Endothelial cell of umbilical vein (primary cell): ENCODE data around the gene ME3. TPM values are rescaled to one million over a fixed set of nuclear protein-coding genes. Genes with fewer than 3 reads are reported as not detected.
"Not testable (repeated sequence)": the region's sequence is repeated elsewhere in the genome, so short reads cannot be mapped to it uniquely, and the experiment has no call there.

Experiments
- BruUV-seq: library from RNA; stranded (reverse); fragments of 400-500 nt; replicated peaks from 2 replicates; lab custom pipeline; 2021; lab: Mats Ljungman, UMichigan
- CTCF ChIA-PET: fragments of 300-600, 350-600 bp; sonication (Branson Sonifier 250); formaldehyde crosslinking; loops from one replicate; lab custom pipeline; 2021; ENCODE audit warnings: antibody characterized with exemption, inconsistent platforms; lab: Charles Lee
- POLR2A ChIA-PET: fragments of 300-600, 350-600 bp; sonication (Branson Sonifier 250); formaldehyde crosslinking; loops from one replicate; lab custom pipeline; 2021; ENCODE audit warnings: antibody characterized with exemption, inconsistent platforms; lab: Charles Lee
- DNase-seq: peaks from one replicate; pipeline ENCODE4 v3.0.0-alpha.2; 2011; ENCODE audit warnings: low read depth, low spot score
- FAIRE-seq: peaks from 2 replicates; lab custom pipeline; 2011; peaks lifted over from hg19 to GRCh38; lab: Jason Lieb, UNC
- H2AFZ ChIP-seq: 2 replicates; pipeline ENCODE4 v1.6.0; 2012; ENCODE audit warnings: low read depth, low read length, control low read depth, inconsistent platforms
- H3K27ac ChIP-seq: 2 replicates; pipeline ENCODE4 v1.5.1; 2011; ENCODE audit warnings: low read depth, mild to moderate bottlenecking, control low read depth, low read length, moderate library complexity; ENCODE audit not compliant: insufficient read depth
- H3K27me3 ChIP-seq, 2 experiments: 2 replicates each; pipeline versions ENCODE4 v1.6.0 to v1.6.1; 2011; ENCODE audit warnings: low read length in 2 of 2, mixed read lengths in 1 of 2; ENCODE audit not compliant: control insufficient read depth in 2 of 2, insufficient read depth in 2 of 2
- H3K36me3 ChIP-seq, 2 experiments: 2 replicates in 1 of 2; 3 replicates in 1 of 2; pipeline ENCODE4 v1.5.1; 2011; ENCODE audit warnings: low read length in 2 of 2, mild to moderate bottlenecking in 1 of 2, moderate library complexity in 1 of 2; ENCODE audit not compliant: control insufficient read depth in 2 of 2, insufficient read depth in 2 of 2; ENCODE audit errors: extremely low read depth in 1 of 2
- H3K4me1 ChIP-seq: 3 replicates; pipeline ENCODE4 v1.5.1; 2011; ENCODE audit warnings: mild to moderate bottlenecking, low read length; ENCODE audit not compliant: control insufficient read depth, insufficient read depth; ENCODE audit errors: extremely low read depth
- H3K4me2 ChIP-seq: 2 replicates; pipeline ENCODE4 v1.6.1; 2011; ENCODE audit warnings: low read length, control low read depth, mixed read lengths; ENCODE audit not compliant: insufficient read depth
- H3K4me3 ChIP-seq, 3 experiments: fragments of 200-600 bp in 1 of 3; sonication (generic), shearing (Covaris generic) in 1 of 3; replicated peaks in 1 of 3; 2 replicates each; pipeline ENCODE4 v1.5.1; 2011 to 2016; ENCODE audit warnings: control low read depth in 3 of 3, low read length in 3 of 3, mild to moderate bottlenecking in 2 of 3, inconsistent platforms in 1 of 3, low read depth in 1 of 3, moderate library complexity in 1 of 3; ENCODE audit not compliant: insufficient read depth in 1 of 3
- H3K79me2 ChIP-seq: 2 replicates; pipeline ENCODE4 v1.6.0; 2012; ENCODE audit warnings: low read length, inconsistent platforms; ENCODE audit not compliant: control insufficient read depth, insufficient read depth
- H3K9ac ChIP-seq: replicated peaks from 2 replicates; pipeline ENCODE3; 2011; ENCODE audit warnings: low read length, control low read depth; ENCODE audit not compliant: insufficient read depth; ENCODE audit errors: extremely low read depth
- H3K9me1 ChIP-seq: replicated peaks from 3 replicates; pipeline ENCODE4 v1.6.0; 2011; ENCODE audit warnings: mild to moderate bottlenecking, low read length; ENCODE audit not compliant: control insufficient read depth, insufficient read depth; ENCODE audit errors: extremely low read depth
- H3K9me3 ChIP-seq: replicated peaks from 2 replicates; pipeline ENCODE4 v1.5.1; 2012; ENCODE audit warnings: low read length, inconsistent platforms; ENCODE audit not compliant: control insufficient read depth, insufficient read depth
- H4K20me1 ChIP-seq: replicated peaks from 2 replicates; pipeline ENCODE3; 2011; ENCODE audit warnings: mild to moderate bottlenecking, low read length; ENCODE audit not compliant: control insufficient read depth, insufficient read depth; ENCODE audit errors: extremely low read depth
- CTCF ChIP-seq, 2 donors: IDR thresholded peaks; 1 replicate in 1 of 2; 2 replicates in 1 of 2; pipeline ENCODE4 v1.5.1; 2011; ENCODE audit warnings: low read length in 2 of 2, mild to moderate bottlenecking in 2 of 2, moderate library complexity in 2 of 2, control low read depth in 1 of 2, inconsistent platforms in 1 of 2, low read depth in 1 of 2; ENCODE audit not compliant: insufficient read depth in 1 of 2; ENCODE audit errors: extremely low read depth in 1 of 2
- FOS ChIP-seq: IDR thresholded peaks from 2 replicates; pipeline ENCODE4 v1.6.1; 2011; ENCODE audit warnings: mild to moderate bottlenecking, low read length, moderate library complexity, borderline replicate concordance; ENCODE audit not compliant: insufficient read depth
- JUN ChIP-seq: IDR thresholded peaks from 2 replicates; pipeline ENCODE4 v1.6.1; 2011; ENCODE audit warnings: borderline replicate concordance, low read depth; ENCODE audit not compliant: insufficient read length, insufficient read depth
- MYC ChIP-seq: IDR thresholded peaks from one replicate; pipeline ENCODE4 v1.6.1; 2011; ENCODE audit warnings: mild to moderate bottlenecking, low read depth, low read length
- dilution Hi-C: fragments of 300-500 bp; cut with MboI; formaldehyde crosslinking; loops from one replicate; pipeline ENCODE4 v1.15.0; 2019; ENCODE audit warnings: low sequenced_read_pairs; ENCODE audit not compliant: extremely low pct_ligation_motif_present
- intact Hi-C: fragments of 100-400 bp; cut with micrococcal nuclease; formaldehyde crosslinking; loops from one replicate; pipeline ENCODE4 v1.10.0; 2022
- polyA plus RNA-seq, 4 experiments: library from polyadenylated mRNA; depleted of rRNA in 3 of 4; stranded (reverse) in 3 of 4; unstranded in 1 of 4; fragments of >200 nt; gene quantifications; 2 replicates each; pipeline versions ENCODE4 v1.2.1 to v1.2.3, GENCODE V29; 2011 to 2012; ENCODE audit warnings: missing spikeins in 1 of 4
- total RNA-seq: library from RNA; stranded (reverse); gene quantifications from 2 replicates; pipeline ENCODE4 v1.2.3, GENCODE V29; 2021

The ME3 gene
- total and polyA plus RNA-seq, 2 donors (not counting 3 experiments of a cell fraction or from before 2014, with no cell fraction given) = 26.9 to 30.4 TPM

- POLR2A ChIA-PET = no interaction called here
- FAIRE-seq (no peak), DNase-seq (no peak)
- H3K27ac ChIP-seq = no peak overlapping the region
- no peak overlapping the region for H3K9ac ChIP-seq
- CTCF ChIA-PET = interaction anchor here (0.9 to 1.0 kb wide), 3 partner anchors 10 to 139 kb away, joined by 3 to 5 read pairs (median 3); no protein-coding TSS in a partner anchor
- peak; percentile 28 for TF ChIP-seq FOS
- TF ChIP-seq MYC = no peak
- peaks cover 2% of the 10 kb centered on the region for H3K79me2 ChIP-seq
- no peaks in the 10 kb centered on the region for H3K9me1 ChIP-seq
- no peaks in the 10 kb centered on the region for H4K20me1 ChIP-seq
- no peaks in the 10 kb centered on the region for H3K4me1 ChIP-seq
- no peak overlapping the region for H2AFZ ChIP-seq
- dilution Hi-C loops = no loop called here
- intact Hi-C loops = no loop called here
- no peaks in the 10 kb centered on the region for H3K9me3 ChIP-seq
- no peak overlapping the region for H3K4me2 ChIP-seq
- no peak overlapping the region for H3K4me3 ChIP-seq
- BruUV-seq = no TSS peak
- no peaks in the 10 kb centered on the region for H3K27me3 ChIP-seq
- H3K36me3 ChIP-seq = no peaks in the 10 kb centered on the region
Measured at GRCh38 chr11:86660088-86660487, 12.3 kb downstream of the ME3 start.

GRCh38 chr11:86658534-86658933, 13.9 kb downstream of the ME3 start:
- BruUV-seq = no TSS peak
- Histone ChIP-seq H4K20me1 (no peaks in the 10 kb centered on the region), H3K9me1 (no peaks in the 10 kb centered on the region), H3K27me3 (no peaks in the 10 kb centered on the region), H2AFZ (no peak overlapping the region), H3K79me2 (peaks cover 2% of the 10 kb centered on the region), H3K36me3 (no peaks in the 10 kb centered on the region), H3K4me3 (no peak overlapping the region), H3K9ac (no peak overlapping the region), H3K4me2 (no peak overlapping the region), H3K9me3 (no peaks in the 10 kb centered on the region), H3K4me1 (no peaks in the 10 kb centered on the region), H3K27ac (no peak overlapping the region)
- TF ChIP-seq MYC = no peak
- TF ChIP-seq CTCF (IDR thresholded peaks at IDR 0.05; ENCODE audit: extremely low read depth in 1 of 2, insufficient read depth in 1 of 2, low read depth in 1 of 2, low read length in 2 of 2) = no peak
- no peak for TF ChIP-seq FOS
- TF ChIP-seq JUN = no peak
- dilution Hi-C loops = no loop called here
- intact Hi-C loops = no loop called here
- no peak for DNase-seq
- POLR2A ChIA-PET = no interaction called here
- no peak for FAIRE-seq
- CTCF ChIA-PET = interaction anchor here (1.6 kb wide), 1 partner anchor 143 kb away, joined by 3 read pairs; no protein-coding TSS in a partner anchor

- H3K36me3 ChIP-seq, DNase-seq, H3K9ac ChIP-seq, CTCF ChIA-PET, dilution Hi-C loops, H2AFZ ChIP-seq, H3K4me2 ChIP-seq, H3K27me3 ChIP-seq, intact Hi-C loops, H3K9me1 ChIP-seq, FAIRE-seq, H3K27ac ChIP-seq, H3K4me1 ChIP-seq, H3K79me2 ChIP-seq, H3K4me3 ChIP-seq, H3K9me3 ChIP-seq, BruUV-seq, POLR2A ChIA-PET, H4K20me1 ChIP-seq: not testable (repeated sequence)
Measured at GRCh38 chr11:86645212-86645611, 27.2 kb downstream of the ME3 start.
